ENCODE results near the gene DHRSX.

- TF ChIP-seq CTCF (IDR thresholded peaks at IDR 0.05; ENCODE audit: extremely low read depth in 1 of 2, insufficient read depth in 1 of 2, low read depth in 1 of 2, low read length in 2 of 2) (no peak), EZH2 (IDR thresholded peaks at IDR 0.05; ENCODE audit: borderline replicate concordance, low read depth, low read length, severe bottlenecking) (no peak), POLR2A (IDR thresholded peaks at IDR 0.05; ENCODE audit: low read depth, low read length) (no peak), POLR2AphosphoS5 (IDR thresholded peaks at IDR 0.05; ENCODE audit: insufficient read depth, low read depth, low read length) (no peak), MAX (IDR thresholded peaks at IDR 0.05; ENCODE audit: insufficient read depth, insufficient read length) (no peak), JUN (IDR thresholded peaks at IDR 0.05; ENCODE audit: borderline replicate concordance, insufficient read depth, insufficient read length, low read depth) (no peak), GATA2 (IDR thresholded peaks at IDR 0.05; ENCODE audit: insufficient read depth, insufficient read length, low read depth, low read length) (no peak), MYC (IDR thresholded peaks at IDR 0.05; ENCODE audit: low read depth, low read length) (no peak)
Observed at GRCh38 chrX:2390754-2391153, 110.0 kb downstream of the DHRSX start.

All from endothelial cell of umbilical vein (primary cell).